Muscle of leg (tissue), 11 donors: ENCODE measurements around the gene TMEM233. TPM values are rescaled to one million over a fixed set of nuclear protein-coding genes. Genes with fewer than 3 reads are reported as not detected.
"Not testable (repeated sequence)": the region's sequence is repeated elsewhere in the genome, so short reads cannot be mapped to it uniquely, and the experiment has no call there.

Experiments used
- DNase-seq: peaks from one replicate; pipeline ENCODE4 v3.0.0; 2013
- H3K27ac ChIP-seq: one replicate; pipeline ENCODE4 v1.5.1; 2013; ENCODE audit warnings: mild to moderate bottlenecking, low read length, control low read depth
- H3K27me3 ChIP-seq: one replicate; pipeline ENCODE4 v1.6.1; 2013; ENCODE audit warnings: low read length; ENCODE audit not compliant: control insufficient read depth, insufficient read depth
- H3K36me3 ChIP-seq: one replicate; pipeline ENCODE4 v1.6.1; 2013; ENCODE audit warnings: low read length; ENCODE audit not compliant: control insufficient read depth, insufficient read depth
- H3K4me1 ChIP-seq: one replicate; pipeline ENCODE4 v1.6.1; 2013; ENCODE audit warnings: low read length; ENCODE audit not compliant: control insufficient read depth, insufficient read depth
- H3K4me3 ChIP-seq: one replicate; pipeline ENCODE4 v1.5.1; 2013; ENCODE audit warnings: low read length, control low read depth
- H3K9me3 ChIP-seq: replicated peaks from 2 replicates; pipeline ENCODE4 v1.6.1; 2013; ENCODE audit warnings: low read depth, low read length; ENCODE audit not compliant: control insufficient read depth
- WGBS: methylation state at CpG from one replicate; pipeline ENCODE4 v1.1.5; 2013; ENCODE audit warnings: missing lambda C conversion rate; ENCODE audit not compliant: insufficient coverage; 5-methylcytosine and 5-hydroxymethylcytosine counted together
- polyA plus RNA-seq, 8 donors: library from polyadenylated mRNA; unstranded; fragments of 120-200 nt; gene quantifications; one replicate each; pipeline versions ENCODE4 v1.2.1 to v1.2.3, GENCODE V29; 2013; ENCODE audit warnings: inconsistent platforms in 1 of 8, low replicate concordance in 1 of 8; ENCODE audit not compliant: insufficient read length in 8 of 8, insufficient read depth in 1 of 8
- total RNA-seq: library from RNA; stranded (reverse); fragments of 120-200 nt; gene quantifications from one replicate; pipeline ENCODE4 v1.2.4, GENCODE V29; 2013

Gene TMEM233
- total and polyA plus RNA-seq, 9 donors, result 1.8 to 4.9 (median 2.5) TPM

- DNase-seq, result no peak
- Histone ChIP-seq H3K36me3 (no peaks in the 10 kb centered on the region), H3K4me3 (no peak overlapping the region), H3K9me3 (no peaks in the 10 kb centered on the region), H3K27me3 (no peaks in the 10 kb centered on the region), H3K4me1 (peaks cover 5% of the 10 kb centered on the region), H3K27ac (no peak overlapping the region)
- WGBS, result no CpG with 5 or more reads among the region's 4 CpGs
Measured at GRCh38 chr12:119602734-119603094, 9.1 kb downstream of the TMEM233 start.

- WGBS, result 33% methylated on average over 2 of the region's 2 CpGs
- Histone ChIP-seq H3K36me3 (no peaks in the 10 kb centered on the region), H3K4me1 (peaks cover 5% of the 10 kb centered on the region), H3K27me3 (no peaks in the 10 kb centered on the region), H3K4me3 (no peak overlapping the region), H3K27ac (no peak overlapping the region), H3K9me3 (no peaks in the 10 kb centered on the region)
- DNase-seq, result no peak
Measured at GRCh38 chr12:119603767-119604166, 10.2 kb downstream of the TMEM233 start.

GRCh38 chr12:119609358-119609757 is 15.8 kb downstream of the TMEM233 start:
- 36% methylated on average over 2 of the region's 3 CpGs for WGBS
- no peak for DNase-seq
- no peak overlapping the region for H3K27ac ChIP-seq
- H3K9me3 ChIP-seq, result peaks cover 4% of the 10 kb centered on the region
- H3K36me3 ChIP-seq, result no peaks in the 10 kb centered on the region
- no peaks in the 10 kb centered on the region for H3K27me3 ChIP-seq
- H3K4me1 ChIP-seq, result no peaks in the 10 kb centered on the region
- no peak overlapping the region for H3K4me3 ChIP-seq

GRCh38 chr12:119613319-119613936 is 19.9 kb downstream of the TMEM233 start:
- H3K27me3 ChIP-seq, result no peaks in the 10 kb centered on the region
- WGBS, result 82% methylated on average over 9 of the region's 9 CpGs
- H3K9me3 ChIP-seq, result peaks cover 4% of the 10 kb centered on the region
- H3K4me1 ChIP-seq, result no peaks in the 10 kb centered on the region
- H3K36me3 ChIP-seq, result no peaks in the 10 kb centered on the region
- DNase-seq, result no peak
- H3K27ac ChIP-seq, result no peak overlapping the region
- no peak overlapping the region for H3K4me3 ChIP-seq

GRCh38 chr12:119614705-119615104 is 21.1 kb downstream of the TMEM233 start:
- Histone ChIP-seq H3K27ac (no peak overlapping the region), H3K4me1 (no peaks in the 10 kb centered on the region), H3K4me3 (no peak overlapping the region), H3K36me3 (no peaks in the 10 kb centered on the region), H3K9me3 (no peaks in the 10 kb centered on the region), H3K27me3 (no peaks in the 10 kb centered on the region)
- DNase-seq, result no peak

- Histone ChIP-seq H3K9me3 (no peaks in the 10 kb centered on the region), H3K27me3 (no peaks in the 10 kb centered on the region), H3K4me3 (no peak overlapping the region), H3K4me1 (no peaks in the 10 kb centered on the region), H3K27ac (no peak overlapping the region), H3K36me3 (no peaks in the 10 kb centered on the region)
- no peak for DNase-seq
- 83% methylated on average over 1 of the region's 9 CpGs for WGBS
Measured at GRCh38 chr12:119615518-119616475, 22.2 kb downstream of the TMEM233 start.

- not testable (repeated sequence) for DNase-seq, H3K4me3 ChIP-seq, H3K36me3 ChIP-seq, H3K4me1 ChIP-seq, H3K27me3 ChIP-seq, H3K9me3 ChIP-seq, H3K27ac ChIP-seq
- 80% methylated on average over 1 of the region's 1 CpG for WGBS
Measured at GRCh38 chr12:119618328-119618896, 24.8 kb downstream of the TMEM233 start.

GRCh38 chr12:119620490-119620889 is 26.9 kb downstream of the TMEM233 start:
- H3K36me3 ChIP-seq, result no peaks in the 10 kb centered on the region
- H3K4me3 ChIP-seq, result no peak overlapping the region
- H3K9me3 ChIP-seq, result no peaks in the 10 kb centered on the region
- no peak for DNase-seq
- no peak overlapping the region for H3K27ac ChIP-seq
- H3K4me1 ChIP-seq, result peaks cover 3% of the 10 kb centered on the region
- WGBS, result no CpG with 5 or more reads among the region's 1 CpG
- H3K27me3 ChIP-seq, result no peaks in the 10 kb centered on the region

GRCh38 chr12:119621878-119622277 is 28.3 kb downstream of the TMEM233 start:
- no peaks in the 10 kb centered on the region for H3K36me3 ChIP-seq
- WGBS, result no CpG with 5 or more reads among the region's 2 CpGs
- DNase-seq, result no peak

GRCh38 chr12:119624966-119625365 is 31.4 kb downstream of the TMEM233 start:
- H3K4me3 ChIP-seq, result no peak overlapping the region
- no peaks in the 10 kb centered on the region for H3K36me3 ChIP-seq
- peaks cover 6% of the 10 kb centered on the region for H3K4me1 ChIP-seq
- H3K27me3 ChIP-seq, result no peaks in the 10 kb centered on the region
- peak; percentile 48 for DNase-seq
- 39% methylated on average over 2 of the region's 4 CpGs for WGBS
- H3K9me3 ChIP-seq, result no peaks in the 10 kb centered on the region
- H3K27ac ChIP-seq, result no peak overlapping the region

More at GRCh38 chr12:119621878-119622277, 28.3 kb downstream of the TMEM233 start:
- H3K4me1 ChIP-seq, result peaks cover 3% of the 10 kb centered on the region
- H3K27me3 ChIP-seq, result no peaks in the 10 kb centered on the region
- H3K27ac ChIP-seq, result no peak overlapping the region
- H3K9me3 ChIP-seq, result no peaks in the 10 kb centered on the region
- H3K4me3 ChIP-seq, result no peak overlapping the region
